Activated effector memory CD4-positive, alpha-beta T cell treated with Interleukin-2 at 50 U/mL for 16 hours (primary cell): ENCODE results near the gene RPS28.
"Not testable (repeated sequence)": the region's sequence is repeated elsewhere in the genome, so short reads cannot be mapped to it uniquely, and the experiment has no call there.

Experiments
- DNase-seq: peaks from one replicate; pipeline ENCODE4 v3.0.0-alpha.2; 2020

Gene RPS28

GRCh38 chr19:8321067-8321985, at the start of gene RPS28, which contains the start of gene NDUFA7:
RPS28 (plus strand) TSS chr19:8321496; CDS start chr19:8321531, 35 bp downstream.
NDUFA7 (minus strand) TSS chr19:8321375; CDS start chr19:8321358, 17 bp downstream.
- DNase-seq: peak; percentile 95

GRCh38 chr19:8276508-8276907, 44.8 kb upstream of the RPS28 start:
- not testable (repeated sequence) for DNase-seq

GRCh38 chr19:8291337-8291736, 30.0 kb upstream of the RPS28 start:
- not testable (repeated sequence) for DNase-seq

- no peak for DNase-seq
These were observed 19.0 kb upstream of the RPS28 start for GRCh38 chr19:8302357-8302691.

- DNase-seq: no peak
These were observed 18.6 kb upstream of the RPS28 start for GRCh38 chr19:8302734-8303133.

DNA sequence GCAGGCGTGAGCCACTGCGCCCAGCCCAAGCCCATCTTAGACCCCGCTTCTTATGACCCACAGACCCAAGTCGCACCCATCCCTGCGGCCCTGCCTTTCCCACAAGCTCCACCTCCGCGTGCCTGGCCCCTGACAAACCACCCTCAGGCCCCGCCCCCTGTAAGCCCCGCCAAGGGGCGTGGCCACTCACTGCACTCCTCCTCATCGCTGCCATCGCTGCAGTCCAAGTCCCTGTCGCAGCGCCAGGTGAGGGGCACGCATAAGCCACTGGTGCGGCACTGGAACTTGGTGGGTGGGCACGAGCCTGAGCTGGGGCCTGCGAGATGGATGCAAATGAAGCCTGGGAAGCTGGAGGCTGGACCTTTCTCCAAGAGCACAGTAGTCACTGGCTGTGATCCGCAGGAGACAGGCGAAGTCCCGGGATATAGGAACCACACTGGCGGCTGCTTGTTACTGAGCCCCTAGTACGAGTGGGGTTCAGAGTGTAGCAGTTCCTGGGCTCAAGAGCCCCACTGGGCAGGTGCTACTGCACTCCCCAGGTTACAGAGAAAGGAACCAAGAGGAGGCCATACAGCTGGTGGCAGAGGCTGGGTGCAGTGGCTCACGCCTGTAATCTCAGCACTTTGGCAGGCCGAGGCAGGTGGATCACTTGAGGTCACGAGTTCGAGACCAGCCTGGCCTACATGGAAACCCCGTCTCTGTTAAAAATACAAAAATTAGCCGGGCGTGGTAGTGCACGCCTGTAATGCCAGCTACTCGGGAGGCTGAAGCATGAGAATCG, 16.3 kb upstream of the RPS28 start:
- no peak for DNase-seq

GRCh38 chr19:8305798-8306197, 15.5 kb upstream of the RPS28 start:
- no peak for DNase-seq

GRCh38 chr19:8306235-8307054, 14.9 kb upstream of the RPS28 start:
- no peak for DNase-seq

GRCh38 chr19:8307400-8307964, 13.8 kb upstream of the RPS28 start:
- no peak for DNase-seq

- DNase-seq: peak; percentile 83
These were observed 13.1 kb upstream of the RPS28 start, which contains the start of gene CD320 for GRCh38 chr19:8307965-8308866. CD320 (minus strand) TSS chr19:8308358; CDS start chr19:8308290, 68 bp downstream.

GRCh38 chr19:8308891-8309291, 12.4 kb upstream of the RPS28 start:
- DNase-seq: no peak

GRCh38 chr19:8310342-8311055, 10.8 kb upstream of the RPS28 start:
- no peak for DNase-seq

GRCh38 chr19:8311461-8312260, 9.6 kb upstream of the RPS28 start:
- no peak for DNase-seq

GRCh38 chr19:8314981-8315640, 6.2 kb upstream of the RPS28 start:
- not testable (repeated sequence) for DNase-seq

GRCh38 chr19:8316351-8317125, 4.8 kb upstream of the RPS28 start:
- DNase-seq: no peak

DNA sequence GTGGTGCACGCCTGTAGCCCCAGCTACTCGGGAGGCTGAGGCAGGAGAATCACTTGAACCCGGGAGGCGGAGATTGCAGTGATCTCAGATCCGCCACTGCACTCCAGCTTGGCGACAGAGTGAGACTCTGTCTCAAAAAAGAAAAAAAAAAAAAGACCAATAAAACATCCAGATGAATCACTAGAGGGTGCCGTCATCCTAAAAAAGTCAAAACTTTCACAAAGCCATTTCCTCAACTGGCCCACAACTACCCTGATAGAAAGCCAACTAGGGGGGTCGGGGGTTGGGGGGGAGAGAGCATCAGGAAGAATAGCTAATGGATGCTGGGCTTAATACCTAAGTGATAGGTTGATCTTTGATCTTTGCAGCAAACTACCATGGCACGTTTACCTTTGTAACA, 2.5 kb upstream of the RPS28 start:
- not testable (repeated sequence) for DNase-seq

DNA sequence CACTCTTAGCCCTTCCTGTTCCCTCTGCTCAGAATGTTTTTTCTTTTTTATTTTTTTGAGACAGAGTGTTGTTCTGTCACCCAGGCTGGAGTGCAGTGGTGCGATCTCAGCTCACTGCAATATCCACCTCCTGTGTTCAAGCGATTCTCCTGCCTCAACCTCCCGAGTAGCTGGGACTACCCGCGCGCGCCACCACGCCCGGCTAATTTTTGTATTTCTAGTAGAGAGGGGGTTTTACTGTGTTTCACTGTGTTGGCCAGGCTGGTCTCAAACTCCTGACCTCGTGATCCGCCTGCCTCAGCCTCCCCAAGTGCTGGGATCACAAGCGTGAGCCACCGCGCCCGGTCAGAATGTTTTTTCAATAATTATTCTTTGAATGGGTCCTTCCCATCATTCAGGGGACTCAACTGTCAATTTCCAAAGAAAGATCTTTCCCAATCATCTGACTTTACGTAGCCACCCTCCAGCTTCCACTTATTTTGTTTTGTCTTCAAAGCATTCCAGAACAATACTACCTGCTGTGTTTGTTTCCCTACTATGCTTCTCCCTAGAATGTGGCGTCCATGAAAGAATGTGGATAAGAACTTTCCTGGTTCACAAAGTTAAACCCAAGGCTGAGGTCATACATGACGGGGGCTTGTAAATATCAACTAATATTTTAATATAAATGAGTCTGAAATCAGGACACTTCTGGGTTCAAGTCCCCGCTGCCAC, 1.3 kb upstream of the RPS28 start:
- DNase-seq: no peak
